OCI-LY1 (cell line): ENCODE measurements around the gene CNNM1.

Source experiments
- H2AFZ ChIP-seq: fragments of 200-600 bp; sonication (generic), shearing (Covaris generic); 2 replicates; pipeline ENCODE4 v1.6.0; 2014; ENCODE audit warnings: antibody characterized with exemption, mild to moderate bottlenecking, low read length
- H3F3A ChIP-seq: fragments of 200-600 bp; sonication (generic), shearing (Covaris generic); 2 replicates; pipeline ENCODE4 v1.6.0; 2014; ENCODE audit warnings: mild to moderate bottlenecking, antibody characterized with exemption, low read length, moderate library complexity; ENCODE audit not compliant: insufficient read depth
- H3K27ac ChIP-seq: fragments of 200-600 bp; sonication (generic); 2 replicates; pipeline ENCODE4 v1.5.1; 2014; ENCODE audit warnings: low read length, mixed run types, mild to moderate bottlenecking, low read depth; ENCODE audit not compliant: poor library complexity, severe bottlenecking
- H3K27me3 ChIP-seq: fragments of 200-600 bp; sonication (generic); 2 replicates; pipeline ENCODE4 v1.6.0; 2014; ENCODE audit warnings: antibody characterized with exemption, mild to moderate bottlenecking, low read length, moderate library complexity; ENCODE audit not compliant: insufficient read depth
- H3K36me3 ChIP-seq: fragments of 200-600 bp; sonication (generic); 2 replicates; pipeline ENCODE4 v1.6.1; 2014; ENCODE audit warnings: mild to moderate bottlenecking, antibody characterized with exemption, low read length, moderate library complexity, mixed read lengths; ENCODE audit not compliant: insufficient read depth
- H3K4me1 ChIP-seq: fragments of 200-600 bp; sonication (generic); 2 replicates; pipeline ENCODE4 v1.5.1; 2014; ENCODE audit warnings: mild to moderate bottlenecking, low read length, moderate library complexity; ENCODE audit not compliant: insufficient read depth, severe bottlenecking
- H3K4me2 ChIP-seq: fragments of 200-600 bp; sonication (generic), shearing (Covaris generic); 2 replicates; pipeline ENCODE4 v1.6.1; 2014; ENCODE audit warnings: low read length
- H3K4me3 ChIP-seq: fragments of 200-600 bp; sonication (generic); 2 replicates; pipeline ENCODE4 v1.5.1; 2014; ENCODE audit warnings: low read length, low read depth, mild to moderate bottlenecking, mixed read lengths; ENCODE audit not compliant: poor library complexity, severe bottlenecking
- H3K79me2 ChIP-seq: fragments of 200-600 bp; shearing (Covaris generic); 2 replicates; pipeline ENCODE4 v1.6.1; 2016; ENCODE audit warnings: mixed run types, low read length, mixed read lengths; ENCODE audit not compliant: insufficient read depth
- H3K9ac ChIP-seq: fragments of 200-600 bp; sonication (generic), shearing (Covaris generic); 2 replicates; pipeline ENCODE4 v1.6.1; 2014; ENCODE audit warnings: mild to moderate bottlenecking, low read length, mixed read lengths
- H3K9me2 ChIP-seq: fragments of 200-600 bp; sonication (generic), shearing (Covaris generic); 2 replicates; pipeline ENCODE4 v1.6.1; 2014; ENCODE audit warnings: low read depth, mild to moderate bottlenecking, low read length, mixed read lengths
- H3K9me3 ChIP-seq: fragments of 200-600 bp; shearing (Covaris generic); 2 replicates; pipeline ENCODE4 v1.6.1; 2014; ENCODE audit warnings: low read length, mixed read lengths
- H4K20me1 ChIP-seq: fragments of 200-600 bp; sonication (generic), shearing (Covaris generic); 2 replicates; pipeline ENCODE4 v1.6.0; 2016; ENCODE audit warnings: mild to moderate bottlenecking, low read length; ENCODE audit not compliant: insufficient read depth
- EZH2 ChIP-seq: fragments of 200-600 bp; sonication (generic), shearing (Covaris generic); IDR thresholded peaks from 2 replicates; pipeline ENCODE4 v1.8.0; 2017; ENCODE audit warnings: borderline replicate concordance, mixed run types, mild to moderate bottlenecking, antibody characterized with exemption, low read length, moderate library complexity, mixed read lengths
- TF ChIP-seq, protein P1 (sequence below): fragments of 200-600 bp; sonication (generic), shearing (Covaris generic); IDR thresholded peaks from 2 replicates; pipeline ENCODE4 v1.5.1; 2017; ENCODE audit warnings: mild to moderate bottlenecking, antibody characterized with exemption, low read length, moderate library complexity, mixed read lengths

CNNM1 gene

DNA sequence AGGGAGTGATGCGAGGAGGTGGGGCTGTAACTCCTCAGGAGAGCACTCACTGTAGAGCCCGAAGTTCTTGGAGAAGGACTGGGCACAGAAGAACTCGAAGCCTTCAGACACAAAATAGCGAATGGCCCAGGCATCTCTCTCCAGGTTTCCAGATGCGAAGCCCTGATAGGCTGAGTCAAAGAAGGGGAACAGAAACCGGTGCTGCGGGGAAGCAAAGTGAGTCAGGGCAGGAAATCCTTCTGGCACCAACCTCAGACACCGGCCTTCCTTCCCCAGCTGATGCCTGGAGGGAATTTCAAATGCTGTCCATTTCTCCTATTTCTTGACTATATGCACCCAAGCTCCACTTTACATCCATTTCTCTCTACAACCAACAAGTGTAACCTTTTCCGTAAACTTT, 74.5 kb downstream of the CNNM1 start:
- Histone ChIP-seq H3K4me1 (no peaks in the 10 kb centered on the region), H3K4me2 (no peak overlapping the region), H4K20me1 (no peaks in the 10 kb centered on the region), H3K9me2 (no peaks in the 10 kb centered on the region), H2AFZ (no peak overlapping the region), H3K9me3 (no peaks in the 10 kb centered on the region), H3K36me3 (peaks cover 22% of the 10 kb centered on the region), H3K4me3 (no peak overlapping the region), H3F3A (no peaks in the 10 kb centered on the region), H3K27me3 (no peaks in the 10 kb centered on the region), H3K9ac (no peak overlapping the region), H3K27ac (no peak overlapping the region), H3K79me2 (no peaks in the 10 kb centered on the region)
- TF ChIP-seq EZH2, result no peak
- TF ChIP-seq, protein P1, sequence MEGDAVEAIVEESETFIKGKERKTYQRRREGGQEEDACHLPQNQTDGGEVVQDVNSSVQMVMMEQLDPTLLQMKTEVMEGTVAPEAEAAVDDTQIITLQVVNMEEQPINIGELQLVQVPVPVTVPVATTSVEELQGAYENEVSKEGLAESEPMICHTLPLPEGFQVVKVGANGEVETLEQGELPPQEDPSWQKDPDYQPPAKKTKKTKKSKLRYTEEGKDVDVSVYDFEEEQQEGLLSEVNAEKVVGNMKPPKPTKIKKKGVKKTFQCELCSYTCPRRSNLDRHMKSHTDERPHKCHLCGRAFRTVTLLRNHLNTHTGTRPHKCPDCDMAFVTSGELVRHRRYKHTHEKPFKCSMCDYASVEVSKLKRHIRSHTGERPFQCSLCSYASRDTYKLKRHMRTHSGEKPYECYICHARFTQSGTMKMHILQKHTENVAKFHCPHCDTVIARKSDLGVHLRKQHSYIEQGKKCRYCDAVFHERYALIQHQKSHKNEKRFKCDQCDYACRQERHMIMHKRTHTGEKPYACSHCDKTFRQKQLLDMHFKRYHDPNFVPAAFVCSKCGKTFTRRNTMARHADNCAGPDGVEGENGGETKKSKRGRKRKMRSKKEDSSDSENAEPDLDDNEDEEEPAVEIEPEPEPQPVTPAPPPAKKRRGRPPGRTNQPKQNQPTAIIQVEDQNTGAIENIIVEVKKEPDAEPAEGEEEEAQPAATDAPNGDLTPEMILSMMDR, result no peak

DNA sequence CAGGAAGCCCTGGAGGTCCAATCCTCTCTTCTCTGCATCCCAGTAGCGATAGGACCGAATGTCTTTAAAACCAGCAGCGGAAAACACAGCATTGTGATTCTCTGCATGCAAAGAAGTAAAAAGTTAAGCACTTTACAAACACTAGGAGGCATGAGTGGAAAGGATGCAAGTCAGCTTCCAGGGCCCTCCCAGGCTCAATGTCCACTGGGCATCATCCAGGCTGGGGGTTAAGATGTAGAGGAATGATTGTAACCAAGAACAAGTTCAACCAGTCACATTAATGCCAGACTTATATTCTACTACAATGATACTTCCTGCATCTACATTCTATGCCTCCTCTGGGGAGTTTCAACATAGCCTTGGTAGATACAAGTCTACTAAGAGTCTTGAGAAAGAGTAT, 77.0 kb downstream of the CNNM1 start:
- H2AFZ ChIP-seq, result no peak overlapping the region
- H3K79me2 ChIP-seq, result no peaks in the 10 kb centered on the region
- H3K4me1 ChIP-seq, result no peaks in the 10 kb centered on the region
- H3K36me3 ChIP-seq, result peaks cover 22% of the 10 kb centered on the region
- H3K9ac ChIP-seq, result no peak overlapping the region
- H3K27ac ChIP-seq, result no peak overlapping the region
- H3F3A ChIP-seq, result no peaks in the 10 kb centered on the region
- no peaks in the 10 kb centered on the region for H3K9me2 ChIP-seq
- H3K4me3 ChIP-seq, result no peak overlapping the region
- H3K4me2 ChIP-seq, result no peak overlapping the region
- H4K20me1 ChIP-seq, result no peaks in the 10 kb centered on the region
- no peaks in the 10 kb centered on the region for H3K27me3 ChIP-seq
- no peaks in the 10 kb centered on the region for H3K9me3 ChIP-seq
- TF ChIP-seq, protein P1, result no peak
- TF ChIP-seq EZH2, result no peak

DNA sequence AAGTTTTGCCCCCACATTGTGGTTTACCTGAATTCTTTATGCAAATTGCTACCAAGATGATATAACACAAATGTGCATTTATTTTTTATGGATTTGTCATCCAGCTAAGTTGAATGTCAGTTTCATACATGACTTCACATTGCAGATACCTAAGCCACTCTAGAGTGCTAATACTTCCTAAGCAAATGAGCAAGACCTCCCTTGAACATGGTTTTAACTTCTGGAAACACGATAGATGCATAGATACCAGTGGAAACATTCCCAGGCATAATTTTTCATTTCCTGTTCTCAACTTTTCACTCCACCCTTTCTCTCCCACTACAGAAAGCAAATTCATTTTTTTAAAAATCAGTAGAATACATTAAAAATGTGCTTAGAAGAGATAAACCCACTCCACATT, 81.0 kb downstream of the CNNM1 start:
- Histone ChIP-seq H3K9me2 (no peaks in the 10 kb centered on the region), H3K27ac (no peak overlapping the region), H2AFZ (no peak overlapping the region), H3K27me3 (no peaks in the 10 kb centered on the region), H3K4me2 (no peak overlapping the region), H3K79me2 (no peaks in the 10 kb centered on the region), H3K4me1 (no peaks in the 10 kb centered on the region), H3K4me3 (no peak overlapping the region), H3K9me3 (no peaks in the 10 kb centered on the region), H4K20me1 (no peaks in the 10 kb centered on the region), H3K9ac (no peak overlapping the region), H3K36me3 (peaks cover 12% of the 10 kb centered on the region), H3F3A (no peaks in the 10 kb centered on the region)
- TF ChIP-seq, protein P1, result no peak
